GM19395 (cell line): ENCODE results near the gene RNF220.

Source experiments
- ATAC-seq: cut with Tn5 transposase; IDR thresholded peaks from one replicate; pipeline ENCODE4 v1.9.1; 2021; ENCODE audit warnings: mild to moderate bottlenecking, moderate library complexity; ENCODE audit not compliant: unreplicated experiment

Gene RNF220

GRCh38 chr1:44425341-44426082, 20.5 kb downstream of the RNF220 start:
- ATAC-seq = no peak

- ATAC-seq = no peak
Observed at GRCh38 chr1:44431861-44432260, 26.8 kb downstream of the RNF220 start.

- no peak for ATAC-seq
Observed at GRCh38 chr1:44433209-44433608, 28.2 kb downstream of the RNF220 start.

- no peak for ATAC-seq
Observed at GRCh38 chr1:44436401-44437106, 31.5 kb downstream of the RNF220 start.

- ATAC-seq = no peak
Observed at GRCh38 chr1:44437107-44437716, 32.2 kb downstream of the RNF220 start.

- ATAC-seq = no peak
Observed at GRCh38 chr1:44442791-44443190, 37.7 kb downstream of the RNF220 start.

GRCh38 chr1:44447051-44447810, 42.2 kb downstream of the RNF220 start:
- no peak for ATAC-seq

- no peak for ATAC-seq
Observed at GRCh38 chr1:44453798-44454349, 48.8 kb downstream of the RNF220 start.

GRCh38 chr1:44454704-44455103, 49.6 kb downstream of the RNF220 start:
- no peak for ATAC-seq

GRCh38 chr1:44460107-44460882, 55.2 kb downstream of the RNF220 start:
- no peak for ATAC-seq

GRCh38 chr1:44464361-44464760, 59.3 kb downstream of the RNF220 start:
- ATAC-seq = no peak

GRCh38 chr1:44467566-44467965, 62.5 kb downstream of the RNF220 start:
- ATAC-seq = no peak

- ATAC-seq = no peak
Observed at GRCh38 chr1:44471911-44472453, 66.9 kb downstream of the RNF220 start.

- no peak for ATAC-seq
Observed at GRCh38 chr1:44472620-44473525, 67.8 kb downstream of the RNF220 start.

- no peak for ATAC-seq
Observed at GRCh38 chr1:44476891-44477290, 71.8 kb downstream of the RNF220 start.

GRCh38 chr1:44481701-44482100, 76.6 kb downstream of the RNF220 start:
- no peak for ATAC-seq

GRCh38 chr1:44483089-44483874, 78.2 kb downstream of the RNF220 start:
- no peak for ATAC-seq

GRCh38 chr1:44484155-44484688, 79.2 kb downstream of the RNF220 start:
- ATAC-seq = no peak
